ENCODE measurements around the gene PCA3. TPM values are rescaled to one million over a fixed set of nuclear protein-coding genes. Genes with fewer than 3 reads are reported as not detected.

PCA3 gene
- total RNA-seq, 1 donor from 2014 or later, result not detected

GRCh38 chr9:76796296-76796695 lies 32.1 kb downstream of the PCA3 start:
- no peak for DNase-seq (ENCODE audit: low read depth)
- H3K4me3 ChIP-seq (ENCODE audit: low read depth, low read length), result no peak overlapping the region
- no peak for TF ChIP-seq CTCF (conservative IDR thresholded peaks at IDR 0.05; ENCODE audit: low read depth, low read length)

- H3K4me3 ChIP-seq (ENCODE audit: low read depth, low read length), result no peak overlapping the region
- no peak for DNase-seq (ENCODE audit: low read depth)
- no peak for TF ChIP-seq CTCF (conservative IDR thresholded peaks at IDR 0.05; ENCODE audit: low read depth, low read length)
Measured at GRCh38 chr9:76798527-76798926, 34.3 kb downstream of the PCA3 start.

GRCh38 chr9:76799473-76799872 lies 35.2 kb downstream of the PCA3 start:
- no peak for DNase-seq (ENCODE audit: low read depth)
- no peak for TF ChIP-seq CTCF (conservative IDR thresholded peaks at IDR 0.05; ENCODE audit: low read depth, low read length)
- no peak overlapping the region for H3K4me3 ChIP-seq (ENCODE audit: low read depth, low read length)

GRCh38 chr9:76800901-76801300 lies 36.7 kb downstream of the PCA3 start:
- DNase-seq (ENCODE audit: low read depth), result no peak
- H3K4me3 ChIP-seq (ENCODE audit: low read depth, low read length), result no peak overlapping the region
- TF ChIP-seq CTCF (conservative IDR thresholded peaks at IDR 0.05; ENCODE audit: low read depth, low read length), result no peak

DNA sequence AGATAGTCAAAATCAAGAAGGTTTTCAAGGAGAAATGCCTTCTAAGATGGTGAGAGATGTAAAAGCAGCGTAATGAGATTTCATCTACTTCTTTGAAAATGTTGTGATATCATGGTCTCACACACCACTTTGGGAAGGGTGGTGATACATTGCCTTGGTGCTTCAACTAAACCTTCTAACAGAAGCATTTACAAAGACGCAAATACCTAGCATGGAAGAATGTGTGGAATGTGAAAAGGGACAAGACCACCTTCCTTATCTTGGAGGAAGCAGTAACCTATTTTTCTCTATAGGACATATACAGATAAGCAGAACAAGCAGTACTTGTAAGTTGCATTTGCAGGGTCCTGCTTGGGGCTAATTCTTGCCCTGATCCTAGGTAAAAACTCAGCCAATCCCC lies 38.8 kb downstream of the PCA3 start:
- TF ChIP-seq CTCF (conservative IDR thresholded peaks at IDR 0.05; ENCODE audit: low read depth, low read length), result no peak
- no peak for DNase-seq (ENCODE audit: low read depth)
- no peak overlapping the region for H3K4me3 ChIP-seq (ENCODE audit: low read depth, low read length)

- H3K4me3 ChIP-seq (ENCODE audit: low read depth, low read length), result no peak overlapping the region
- DNase-seq (ENCODE audit: low read depth), result no peak
- TF ChIP-seq CTCF (conservative IDR thresholded peaks at IDR 0.05; ENCODE audit: low read depth, low read length), result no peak
Measured at GRCh38 chr9:76803762-76804161, 39.5 kb downstream of the PCA3 start.

DNA sequence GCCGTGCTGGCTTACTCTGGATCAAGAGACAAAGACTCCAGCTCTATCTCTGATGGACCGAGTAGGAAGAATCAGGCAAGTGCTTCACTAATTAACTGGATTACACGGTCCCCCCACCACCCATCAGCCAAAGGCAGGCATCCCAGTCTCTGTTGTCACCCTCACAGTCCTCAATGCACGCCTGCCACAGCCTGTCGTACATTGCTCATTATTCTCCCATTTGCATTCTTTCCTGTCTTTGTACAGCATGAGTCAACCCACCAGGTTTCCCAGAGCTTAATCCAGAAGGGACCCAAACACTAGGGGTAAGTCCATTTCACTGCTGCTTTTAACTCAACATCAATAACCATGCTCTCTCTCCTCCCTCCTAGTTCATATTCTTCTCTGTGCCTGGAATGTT lies 44.4 kb downstream of the PCA3 start:
- no peak for TF ChIP-seq CTCF (conservative IDR thresholded peaks at IDR 0.05; ENCODE audit: low read depth, low read length)
- no peak for DNase-seq (ENCODE audit: low read depth)
- no peak overlapping the region for H3K4me3 ChIP-seq (ENCODE audit: low read depth, low read length)
